ENCODE data around the gene IRX6. TPM values are rescaled to one million over a fixed set of nuclear protein-coding genes. Genes with fewer than 3 reads are reported as not detected.

The IRX6 gene
- total RNA-seq, 2 donors from 2014 or later = not detected

- H3K4me3 ChIP-seq = no peak overlapping the region
- H3K36me3 ChIP-seq = no peaks in the 10 kb centered on the region
- H3K27ac ChIP-seq = no peak overlapping the region
- H3K4me1 ChIP-seq = no peaks in the 10 kb centered on the region
- no peak overlapping the region for H3K9ac ChIP-seq (ENCODE audit: low read depth in 2 of 2, low read length in 2 of 2)
- TF ChIP-seq CTCF (IDR thresholded peaks at IDR 0.05) = no peak
- intact Hi-C loops (cut with DNase I) = no loop called here
- no peak for DNase-seq
- H3K9me3 ChIP-seq = no peaks in the 10 kb centered on the region
- H3K27me3 ChIP-seq = peaks cover 26% of the 10 kb centered on the region
Observed at GRCh38 chr16:55331648-55332185, 7.7 kb downstream of the IRX6 start.

GRCh38 chr16:55333684-55334083, 9.7 kb downstream of the IRX6 start:
- H3K4me1 ChIP-seq = no peaks in the 10 kb centered on the region
- H3K27me3 ChIP-seq = peaks cover 21% of the 10 kb centered on the region
- no peak overlapping the region for H3K4me3 ChIP-seq
- TF ChIP-seq CTCF (IDR thresholded peaks at IDR 0.05) = no peak
- intact Hi-C loops (cut with DNase I) = no loop called here
- H3K27ac ChIP-seq = no peak overlapping the region
- no peak overlapping the region for H3K9ac ChIP-seq (ENCODE audit: low read depth in 2 of 2, low read length in 2 of 2)
- DNase-seq = no peak
- H3K36me3 ChIP-seq = no peaks in the 10 kb centered on the region
- H3K9me3 ChIP-seq = no peaks in the 10 kb centered on the region

GRCh38 chr16:55338646-55339045, 14.6 kb downstream of the IRX6 start:
- no peak overlapping the region for H3K9ac ChIP-seq (ENCODE audit: low read depth in 2 of 2, low read length in 2 of 2)
- TF ChIP-seq CTCF (IDR thresholded peaks at IDR 0.05) = no peak
- no peaks in the 10 kb centered on the region for H3K36me3 ChIP-seq
- no peak for DNase-seq
- no peak overlapping the region for H3K27ac ChIP-seq
- no peaks in the 10 kb centered on the region for H3K9me3 ChIP-seq
- H3K27me3 ChIP-seq = no peaks in the 10 kb centered on the region
- H3K4me3 ChIP-seq = no peak overlapping the region
- H3K4me1 ChIP-seq = no peaks in the 10 kb centered on the region
- intact Hi-C loops (cut with DNase I) = no loop called here

- H3K4me1 ChIP-seq = no peaks in the 10 kb centered on the region
- no peak for TF ChIP-seq CTCF (IDR thresholded peaks at IDR 0.05)
- no peaks in the 10 kb centered on the region for H3K9me3 ChIP-seq
- intact Hi-C loops (cut with DNase I) = no loop called here
- no peaks in the 10 kb centered on the region for H3K36me3 ChIP-seq
- no peaks in the 10 kb centered on the region for H3K27me3 ChIP-seq
- H3K9ac ChIP-seq (ENCODE audit: low read depth in 2 of 2, low read length in 2 of 2) = no peak overlapping the region
- H3K27ac ChIP-seq = no peak overlapping the region
- no peak overlapping the region for H3K4me3 ChIP-seq
- no peak for DNase-seq
Observed at GRCh38 chr16:55340445-55340844, 16.4 kb downstream of the IRX6 start.

- TF ChIP-seq CTCF (IDR thresholded peaks at IDR 0.05) = no peak
- H3K4me1 ChIP-seq = no peaks in the 10 kb centered on the region
- H3K36me3 ChIP-seq = no peaks in the 10 kb centered on the region
- H3K27ac ChIP-seq = no peak overlapping the region
- no peak for DNase-seq
- intact Hi-C loops (cut with DNase I) = no loop called here
- H3K9ac ChIP-seq (ENCODE audit: low read depth in 2 of 2, low read length in 2 of 2) = no peak overlapping the region
- no peaks in the 10 kb centered on the region for H3K9me3 ChIP-seq
- H3K4me3 ChIP-seq = no peak overlapping the region
- no peaks in the 10 kb centered on the region for H3K27me3 ChIP-seq
Observed at GRCh38 chr16:55341681-55342080, 17.7 kb downstream of the IRX6 start.

All from colonic mucosa (tissue), 4 donors.